Activated CD4-positive, alpha-beta memory T cell treated with anti-CD3 and anti-CD28 coated beads, Interleukin-2, amount 10 ng/mL, durations not matched to agents 7 days and 5 days (primary cell): ENCODE measurements around the gene PCDHB5. TPM values are rescaled to one million over a fixed set of nuclear protein-coding genes. Genes with fewer than 3 reads are reported as not detected.
"Not testable (repeated sequence)": the region's sequence is repeated elsewhere in the genome, so short reads cannot be mapped to it uniquely, and the experiment has no call there.

Experiments used
- CTCF ChIA-PET: fragments of 350-600 bp; sonication (Branson Sonifier 250); formaldehyde crosslinking; loops from one replicate; lab custom pipeline; 2021; ENCODE audit warnings: antibody characterized with exemption, inconsistent platforms; lab: Charles Lee
- POLR2A ChIA-PET: fragments of 350-600 bp; sonication (Branson Sonifier 250); formaldehyde crosslinking; loops from one replicate; lab custom pipeline; 2021; ENCODE audit warnings: antibody characterized with exemption; lab: Charles Lee
- DNase-seq: peaks from one replicate; pipeline ENCODE4 v3.0.0-alpha.2; 2020
- H3K27ac Mint-ChIP-seq: one replicate; pipeline ENCODE4 v1.8.0; 2021; ENCODE audit warnings: mild to moderate bottlenecking, mixed read lengths
- H3K27me3 Mint-ChIP-seq: one replicate; pipeline ENCODE4 v1.8.0; 2021; ENCODE audit warnings: mixed read lengths
- H3K36me3 Mint-ChIP-seq: one replicate; pipeline ENCODE4 v1.8.0; 2021; ENCODE audit warnings: low read depth, mixed read lengths
- H3K4me1 Mint-ChIP-seq: one replicate; pipeline ENCODE4 v1.8.0; 2021; ENCODE audit warnings: mixed read lengths
- H3K4me3 Mint-ChIP-seq: one replicate; pipeline ENCODE4 v1.8.0; 2021; ENCODE audit warnings: mild to moderate bottlenecking, mixed read lengths
- H3K9me3 Mint-ChIP-seq: one replicate; pipeline ENCODE4 v1.8.0; 2021; ENCODE audit warnings: mixed read lengths
- total RNA-seq, 2 experiments: library from RNA; stranded (reverse); gene quantifications; one replicate each; pipeline ENCODE4 v1.2.3, GENCODE V29; 2021

Gene PCDHB5
- total RNA-seq, 2 experiments from 2014 or later: not detected

DNA sequence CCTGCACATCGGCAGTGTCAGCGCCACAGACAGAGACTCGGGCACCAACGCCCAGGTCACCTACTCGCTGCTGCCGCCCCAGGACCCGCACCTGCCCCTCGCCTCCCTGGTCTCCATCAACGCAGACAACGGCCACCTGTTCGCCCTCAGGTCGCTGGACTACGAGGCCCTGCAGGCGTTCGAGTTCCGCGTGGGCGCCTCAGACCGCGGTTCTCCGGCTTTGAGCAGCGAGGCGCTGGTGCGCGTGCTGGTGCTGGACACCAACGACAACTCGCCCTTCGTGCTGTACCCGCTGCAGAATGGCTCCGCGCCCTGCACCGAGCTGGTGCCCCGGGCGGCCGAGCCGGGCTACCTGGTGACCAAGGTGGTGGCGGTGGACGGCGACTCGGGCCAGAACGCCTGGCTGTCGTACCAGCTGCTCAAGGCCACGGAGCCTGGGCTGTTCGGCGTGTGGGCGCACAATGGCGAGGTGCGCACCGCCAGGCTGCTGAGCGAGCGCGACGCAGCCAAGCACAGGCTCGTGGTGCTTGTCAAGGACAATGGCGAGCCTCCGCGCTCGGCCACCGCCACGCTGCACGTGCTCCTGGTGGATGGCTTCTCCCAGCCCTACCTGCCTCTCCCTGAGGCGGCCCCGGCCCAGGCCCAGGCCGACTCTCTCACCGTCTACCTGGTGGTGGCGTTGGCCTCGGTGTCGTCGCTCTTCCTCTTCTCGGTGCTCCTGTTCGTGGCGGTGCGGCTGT is 11.4 kb upstream of the PCDHB5 start:
- H3K4me1 Mint-ChIP-seq, H3K27ac Mint-ChIP-seq, H3K36me3 Mint-ChIP-seq, H3K4me3 Mint-ChIP-seq, H3K9me3 Mint-ChIP-seq, H3K27me3 Mint-ChIP-seq, DNase-seq, CTCF ChIA-PET, POLR2A ChIA-PET: not testable (repeated sequence)

DNA sequence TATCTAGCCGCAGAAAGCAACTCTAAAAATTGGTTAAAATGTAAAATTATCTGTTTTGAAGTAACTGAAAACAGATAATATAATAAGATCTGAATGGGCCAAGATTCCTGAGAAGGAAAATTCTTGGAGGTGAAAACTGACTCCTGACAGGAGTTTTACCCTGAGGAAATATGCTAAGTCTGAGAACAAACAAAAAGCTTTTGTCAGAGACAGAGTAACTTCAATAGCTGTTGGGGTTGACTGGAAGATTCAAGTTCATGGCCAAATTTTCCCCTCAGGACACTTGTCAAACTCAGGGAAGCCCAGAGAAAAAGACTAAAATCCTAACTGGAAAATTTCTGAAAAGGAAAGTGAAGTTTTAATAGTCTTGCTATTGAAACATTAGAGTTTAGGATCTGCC is 7.7 kb upstream of the PCDHB5 start:
- Mint-ChIP-seq H3K4me3 (no peak overlapping the region), H3K27me3 (no peaks in the 10 kb centered on the region), H3K9me3 (peaks cover 8% of the 10 kb centered on the region), H3K27ac (no peak overlapping the region), H3K36me3 (no peaks in the 10 kb centered on the region), H3K4me1 (no peaks in the 10 kb centered on the region)
- POLR2A ChIA-PET: no interaction called here
- DNase-seq: no peak
- CTCF ChIA-PET: no interaction called here

DNA sequence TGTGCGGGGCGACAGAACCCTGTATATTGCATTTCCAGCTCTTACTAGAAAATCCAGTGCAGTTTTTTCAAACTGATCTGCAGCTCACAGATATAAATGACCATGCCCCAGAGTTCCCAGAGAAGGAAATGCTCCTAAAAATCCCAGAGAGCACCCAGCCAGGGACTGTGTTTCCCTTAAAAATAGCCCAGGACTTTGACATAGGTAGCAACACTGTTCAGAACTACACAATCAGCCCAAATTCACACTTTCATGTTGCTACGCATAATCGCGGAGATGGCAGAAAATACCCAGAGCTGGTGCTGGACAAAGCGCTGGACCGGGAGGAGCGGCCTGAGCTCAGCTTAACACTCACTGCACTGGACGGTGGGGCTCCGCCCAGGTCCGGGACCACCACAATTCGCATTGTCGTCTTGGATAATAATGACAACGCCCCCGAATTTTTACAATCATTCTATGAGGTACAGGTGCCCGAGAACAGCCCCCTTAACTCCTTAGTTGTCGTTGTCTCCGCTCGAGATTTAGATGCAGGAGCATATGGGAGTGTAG is 786 bp downstream of the PCDHB5 start:
- no peaks in the 10 kb centered on the region for H3K4me1 Mint-ChIP-seq
- peaks cover 16% of the 10 kb centered on the region for H3K9me3 Mint-ChIP-seq
- ChIA-PET POLR2A (no interaction called here), CTCF (no interaction called here)
- no peak overlapping the region for H3K4me3 Mint-ChIP-seq
- H3K27me3 Mint-ChIP-seq: no peaks in the 10 kb centered on the region
- DNase-seq: no peak
- peaks cover 4% of the 10 kb centered on the region for H3K36me3 Mint-ChIP-seq
- H3K27ac Mint-ChIP-seq: no peak overlapping the region

DNA sequence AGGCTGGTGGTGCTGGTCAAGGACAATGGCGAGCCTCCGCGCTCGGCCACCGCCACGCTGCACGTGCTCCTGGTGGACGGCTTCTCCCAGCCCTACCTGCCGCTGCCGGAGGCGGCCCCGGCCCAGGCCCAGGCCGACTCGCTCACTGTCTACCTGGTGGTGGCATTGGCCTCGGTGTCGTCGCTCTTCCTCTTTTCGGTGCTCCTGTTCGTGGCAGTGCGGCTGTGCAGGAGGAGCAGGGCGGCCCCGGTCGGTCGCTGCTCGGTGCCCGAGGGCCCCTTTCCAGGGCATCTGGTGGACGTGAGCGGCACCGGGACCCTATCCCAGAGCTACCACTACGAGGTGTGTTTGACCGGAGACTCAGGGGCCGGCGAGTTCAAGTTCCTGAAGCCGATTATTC is 2.3 kb downstream of the PCDHB5 start:
- DNase-seq, H3K27ac Mint-ChIP-seq, H3K4me3 Mint-ChIP-seq, H3K36me3 Mint-ChIP-seq, POLR2A ChIA-PET, H3K4me1 Mint-ChIP-seq, CTCF ChIA-PET, H3K27me3 Mint-ChIP-seq: not testable (repeated sequence)
- peaks cover 15% of the 10 kb centered on the region for H3K9me3 Mint-ChIP-seq

DNA sequence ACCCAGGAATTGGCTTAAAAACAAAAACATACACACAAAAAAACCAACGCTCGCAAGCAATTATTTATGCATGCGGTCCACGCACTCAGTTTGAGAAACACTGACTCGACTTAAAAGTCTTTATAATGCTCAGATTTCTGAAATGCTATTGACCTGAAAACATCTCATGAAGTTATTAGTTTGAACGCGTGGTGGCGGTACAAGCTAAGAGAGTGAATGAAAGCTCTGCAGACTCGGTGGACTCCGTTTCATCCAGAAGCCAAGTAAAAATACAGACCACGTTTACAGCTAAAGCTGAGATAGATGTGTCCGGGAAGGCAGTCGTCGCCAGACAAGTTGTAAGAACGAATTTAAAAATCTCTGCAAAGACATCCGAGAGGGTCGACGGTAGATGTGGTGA is 14.8 kb downstream of the PCDHB5 start, which contains the start of gene PCDHB6:
PCDHB6 (plus strand) TSS at position 246 of the 400 bp plus-strand sequence. CDS start 201 bp downstream, outside the sequence.
- Mint-ChIP-seq H3K27me3 (peaks cover 6% of the 10 kb centered on the region), H3K4me1 (no peaks in the 10 kb centered on the region), H3K27ac (no peak within 1 kb of the TSS), H3K36me3 (peaks cover 7% of the 10 kb centered on the region), H3K4me3 (no peak within 1 kb of the TSS), H3K9me3 (peaks cover 13% of the 10 kb centered on the region)
- CTCF ChIA-PET: interaction anchor here (0.9 kb wide), 1 partner anchor 33 kb away, joined by 3 read pairs; no protein-coding TSS in a partner anchor
- no peak for DNase-seq
- POLR2A ChIA-PET: no interaction called here

DNA sequence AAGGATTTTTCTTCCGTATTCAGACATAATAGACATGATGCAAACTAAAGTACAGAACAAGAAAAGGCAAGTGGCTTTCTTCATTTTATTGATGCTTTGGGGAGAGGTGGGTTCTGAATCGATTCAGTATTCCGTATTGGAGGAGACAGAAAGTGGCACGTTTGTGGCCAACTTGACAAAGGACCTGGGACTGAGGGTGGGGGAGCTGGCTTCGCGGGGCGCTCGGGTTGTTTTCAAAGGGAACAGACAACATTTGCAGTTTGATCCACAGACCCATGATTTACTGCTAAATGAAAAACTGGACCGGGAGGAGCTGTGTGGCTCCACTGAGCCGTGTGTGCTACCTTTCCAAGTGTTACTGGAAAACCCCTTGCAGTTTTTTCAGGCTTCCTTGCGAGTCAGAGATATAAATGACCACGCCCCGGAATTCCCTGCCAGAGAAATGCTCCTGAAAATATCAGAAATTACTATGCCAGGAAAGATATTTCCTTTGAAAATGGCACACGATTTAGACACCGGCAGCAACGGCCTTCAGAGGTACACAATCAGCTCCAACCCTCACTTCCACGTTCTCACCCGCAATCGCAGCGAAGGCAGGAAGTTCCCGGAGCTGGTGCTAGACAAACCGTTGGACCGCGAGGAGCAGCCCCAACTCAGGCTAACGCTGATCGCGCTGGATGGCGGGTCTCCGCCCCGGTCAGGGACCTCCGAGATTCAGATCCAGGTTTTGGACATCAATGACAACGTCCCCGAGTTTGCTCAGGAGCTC is 15.4 kb downstream of the PCDHB5 start:
- DNase-seq: no peak
- ChIA-PET CTCF (interaction anchor here (0.9 kb wide), 1 partner anchor 33 kb away, joined by 3 read pairs; no protein-coding TSS in a partner anchor), POLR2A (no interaction called here)
- H3K27ac Mint-ChIP-seq: no peak overlapping the region
- no peak overlapping the region for H3K4me3 Mint-ChIP-seq
- H3K4me1 Mint-ChIP-seq: no peaks in the 10 kb centered on the region
- peaks cover 7% of the 10 kb centered on the region for H3K36me3 Mint-ChIP-seq
- peaks cover 6% of the 10 kb centered on the region for H3K27me3 Mint-ChIP-seq
- H3K9me3 Mint-ChIP-seq: peaks cover 13% of the 10 kb centered on the region

DNA sequence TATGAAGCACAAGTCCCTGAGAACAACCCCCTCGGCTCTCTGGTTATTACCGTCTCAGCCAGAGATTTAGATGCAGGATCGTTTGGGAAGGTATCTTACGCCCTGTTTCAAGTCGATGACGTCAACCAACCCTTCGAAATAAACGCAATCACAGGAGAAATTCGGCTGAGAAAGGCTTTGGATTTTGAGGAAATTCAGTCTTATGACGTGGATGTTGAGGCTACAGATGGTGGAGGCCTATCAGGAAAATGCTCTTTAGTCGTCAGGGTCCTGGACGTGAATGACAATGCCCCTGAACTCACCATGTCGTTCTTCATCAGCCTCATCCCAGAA is 16.0 kb downstream of the PCDHB5 start:
- ChIA-PET CTCF (no interaction called here), POLR2A (no interaction called here)
- no peak for DNase-seq
- Mint-ChIP-seq H3K4me3 (no peak overlapping the region), H3K36me3 (peaks cover 7% of the 10 kb centered on the region), H3K27me3 (peaks cover 6% of the 10 kb centered on the region), H3K9me3 (peaks cover 13% of the 10 kb centered on the region), H3K27ac (no peak overlapping the region), H3K4me1 (no peaks in the 10 kb centered on the region)

DNA sequence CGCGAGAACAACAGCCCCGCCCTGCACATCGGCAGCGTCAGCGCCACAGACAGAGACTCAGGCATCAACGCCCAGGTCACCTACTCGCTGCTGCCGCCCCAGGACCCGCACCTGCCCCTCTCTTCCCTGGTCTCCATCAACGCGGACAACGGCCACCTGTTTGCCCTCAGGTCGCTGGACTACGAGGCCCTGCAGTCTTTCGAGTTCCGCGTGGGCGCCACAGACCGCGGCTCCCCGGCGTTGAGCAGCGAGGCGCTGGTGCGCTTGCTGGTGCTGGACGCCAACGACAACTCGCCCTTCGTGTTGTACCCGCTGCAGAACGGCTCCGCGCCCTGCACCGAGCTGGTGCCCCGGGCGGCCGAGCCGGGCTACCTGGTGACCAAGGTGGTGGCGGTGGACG is 16.6 kb downstream of the PCDHB5 start:
- CTCF ChIA-PET, POLR2A ChIA-PET, H3K4me1 Mint-ChIP-seq, H3K27me3 Mint-ChIP-seq, H3K27ac Mint-ChIP-seq, H3K36me3 Mint-ChIP-seq, DNase-seq, H3K4me3 Mint-ChIP-seq: not testable (repeated sequence)
- peaks cover 13% of the 10 kb centered on the region for H3K9me3 Mint-ChIP-seq

DNA sequence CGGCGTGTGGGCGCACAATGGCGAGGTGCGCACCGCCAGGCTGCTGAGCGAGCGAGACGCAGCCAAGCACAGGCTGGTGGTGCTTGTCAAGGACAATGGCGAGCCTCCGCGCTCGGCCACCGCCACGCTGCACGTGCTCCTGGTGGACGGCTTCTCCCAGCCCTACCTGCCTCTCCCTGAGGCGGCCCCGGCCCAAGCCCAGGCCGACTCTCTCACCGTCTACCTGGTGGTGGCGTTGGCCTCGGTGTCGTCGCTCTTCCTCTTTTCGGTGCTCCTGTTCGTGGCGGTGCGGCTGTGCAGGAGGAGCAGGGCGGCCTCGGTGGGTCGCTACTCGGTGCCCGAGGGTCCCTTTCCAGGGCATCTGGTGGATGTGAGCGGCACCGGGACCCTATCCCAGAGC is 17.1 kb downstream of the PCDHB5 start:
- H3K36me3 Mint-ChIP-seq, H3K4me1 Mint-ChIP-seq, DNase-seq, H3K27me3 Mint-ChIP-seq, H3K27ac Mint-ChIP-seq, H3K4me3 Mint-ChIP-seq, CTCF ChIA-PET, POLR2A ChIA-PET: not testable (repeated sequence)
- H3K9me3 Mint-ChIP-seq: peaks cover 15% of the 10 kb centered on the region

DNA sequence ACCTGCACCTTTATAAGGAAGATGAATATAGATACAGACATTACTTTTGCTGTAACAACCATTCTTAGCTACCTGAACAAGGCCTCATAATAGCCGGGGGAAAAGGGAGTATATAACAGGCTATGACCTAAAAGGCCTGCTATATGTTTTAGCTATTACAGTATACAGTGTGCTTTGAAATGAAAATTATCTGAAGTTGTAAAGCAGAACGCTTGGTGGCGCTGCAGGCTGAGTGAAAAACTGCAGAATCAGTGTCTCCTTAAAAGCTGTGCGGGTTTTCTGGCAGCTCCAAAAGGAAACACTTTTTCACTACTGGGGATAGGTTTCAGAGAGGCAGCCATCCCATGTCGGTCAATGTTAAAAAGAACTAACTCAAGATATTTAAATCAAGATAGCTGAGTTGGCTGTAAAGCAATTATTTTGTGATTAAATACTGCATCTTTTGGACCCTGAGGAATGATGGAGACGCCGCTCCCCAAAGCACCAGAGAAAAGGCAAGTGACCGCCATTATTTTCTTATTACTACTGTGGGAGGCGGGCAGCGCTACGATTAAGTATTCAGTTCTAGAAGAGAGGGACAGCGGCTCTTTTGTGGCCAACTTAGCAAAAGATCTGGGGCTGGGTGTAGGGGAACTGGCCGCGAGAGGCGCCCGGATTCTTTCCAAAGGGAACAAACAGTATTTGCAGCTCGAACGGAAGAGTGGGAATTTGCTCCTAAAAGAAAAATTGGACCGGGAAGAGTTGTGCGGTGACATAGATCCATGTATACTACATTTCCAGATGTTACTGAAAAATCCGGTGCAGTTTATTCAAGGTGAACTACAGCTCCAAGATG is 20.8 kb downstream of the PCDHB5 start:
- no peak for DNase-seq
- H3K4me3 Mint-ChIP-seq: no peak overlapping the region
- CTCF ChIA-PET: no interaction called here

DNA sequence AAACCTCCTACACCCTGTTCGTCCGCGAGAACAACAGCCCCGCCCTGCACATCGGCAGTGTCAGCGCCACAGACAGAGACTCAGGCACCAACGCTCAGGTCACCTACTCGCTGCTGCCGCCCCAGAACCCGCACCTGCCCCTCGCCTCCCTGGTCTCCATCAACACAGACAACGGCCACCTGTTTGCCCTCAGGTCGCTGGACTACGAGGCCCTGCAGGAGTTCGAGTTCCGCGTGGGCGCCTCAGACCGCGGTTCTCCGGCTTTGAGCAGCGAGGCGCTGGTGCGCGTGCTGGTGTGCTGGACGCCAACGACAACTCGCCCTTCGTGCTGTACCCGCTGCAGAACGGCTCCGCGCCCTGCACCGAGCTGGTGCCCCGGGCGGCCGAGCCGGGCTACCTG is 22.4 kb downstream of the PCDHB5 start:
- POLR2A ChIA-PET, CTCF ChIA-PET, H3K36me3 Mint-ChIP-seq, H3K4me3 Mint-ChIP-seq, H3K27ac Mint-ChIP-seq, H3K4me1 Mint-ChIP-seq, H3K9me3 Mint-ChIP-seq, H3K27me3 Mint-ChIP-seq, DNase-seq: not testable (repeated sequence)

More for the DNA sequence above, 20.8 kb downstream of the PCDHB5 start:
- Mint-ChIP-seq H3K36me3 (peaks cover 2% of the 10 kb centered on the region), H3K4me1 (no peaks in the 10 kb centered on the region), H3K9me3 (peaks cover 13% of the 10 kb centered on the region), H3K27me3 (no peaks in the 10 kb centered on the region), H3K27ac (no peak overlapping the region)
- POLR2A ChIA-PET: no interaction called here

DNA sequence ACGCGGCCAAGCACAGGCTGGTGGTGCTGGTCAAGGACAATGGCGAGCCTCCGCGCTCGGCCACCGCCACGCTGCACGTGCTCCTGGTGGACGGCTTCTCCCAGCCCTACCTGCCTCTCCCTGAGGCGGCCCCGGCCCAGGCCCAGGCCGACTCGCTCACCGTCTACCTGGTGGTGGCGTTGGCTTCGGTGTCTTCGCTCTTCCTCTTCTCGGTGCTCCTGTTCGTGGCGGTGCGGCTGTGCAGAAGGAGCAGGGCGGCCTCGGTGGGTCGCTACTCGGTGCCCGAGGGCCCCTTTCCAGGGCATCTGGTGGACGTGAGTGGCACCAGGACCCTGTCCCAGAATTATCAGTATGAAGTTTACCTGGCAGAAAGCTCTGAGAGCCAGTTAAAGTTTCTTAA is 22.9 kb downstream of the PCDHB5 start:
- H3K27ac Mint-ChIP-seq, CTCF ChIA-PET, H3K36me3 Mint-ChIP-seq, H3K4me3 Mint-ChIP-seq, DNase-seq, H3K27me3 Mint-ChIP-seq, H3K9me3 Mint-ChIP-seq, H3K4me1 Mint-ChIP-seq, POLR2A ChIA-PET: not testable (repeated sequence)
